OCI-LY7 (cell line): ENCODE data around the gene MMRN1.

Experiments used
- EZH2phosphoT487 ChIP-seq: fragments of 200-600 bp; sonication (generic); IDR thresholded peaks from 2 replicates; pipeline ENCODE4 v1.6.1; 2018; ENCODE audit warnings: low read depth, borderline replicate concordance, mild to moderate bottlenecking, mixed run types, antibody characterized with exemption, low read length, moderate library complexity, mixed read lengths
- TF ChIP-seq, protein P1 (sequence below): fragments of 200-600 bp; sonication (generic); conservative IDR thresholded peaks from 2 replicates; pipeline ENCODE4 v1.5.1; 2014; ENCODE audit warnings: mild to moderate bottlenecking, antibody characterized with exemption, low read length, moderate library complexity, mixed read lengths

GRCh38 chr4:89915937-89916336, 21.3 kb downstream of the MMRN1 start:
- TF ChIP-seq, protein P1, sequence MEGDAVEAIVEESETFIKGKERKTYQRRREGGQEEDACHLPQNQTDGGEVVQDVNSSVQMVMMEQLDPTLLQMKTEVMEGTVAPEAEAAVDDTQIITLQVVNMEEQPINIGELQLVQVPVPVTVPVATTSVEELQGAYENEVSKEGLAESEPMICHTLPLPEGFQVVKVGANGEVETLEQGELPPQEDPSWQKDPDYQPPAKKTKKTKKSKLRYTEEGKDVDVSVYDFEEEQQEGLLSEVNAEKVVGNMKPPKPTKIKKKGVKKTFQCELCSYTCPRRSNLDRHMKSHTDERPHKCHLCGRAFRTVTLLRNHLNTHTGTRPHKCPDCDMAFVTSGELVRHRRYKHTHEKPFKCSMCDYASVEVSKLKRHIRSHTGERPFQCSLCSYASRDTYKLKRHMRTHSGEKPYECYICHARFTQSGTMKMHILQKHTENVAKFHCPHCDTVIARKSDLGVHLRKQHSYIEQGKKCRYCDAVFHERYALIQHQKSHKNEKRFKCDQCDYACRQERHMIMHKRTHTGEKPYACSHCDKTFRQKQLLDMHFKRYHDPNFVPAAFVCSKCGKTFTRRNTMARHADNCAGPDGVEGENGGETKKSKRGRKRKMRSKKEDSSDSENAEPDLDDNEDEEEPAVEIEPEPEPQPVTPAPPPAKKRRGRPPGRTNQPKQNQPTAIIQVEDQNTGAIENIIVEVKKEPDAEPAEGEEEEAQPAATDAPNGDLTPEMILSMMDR: no peak
- TF ChIP-seq EZH2phosphoT487: no peak
